Progenitor cell of endocrine pancreas (in vitro differentiated cells): ENCODE measurements around the gene VPREB3. TPM values are rescaled to one million over a fixed set of nuclear protein-coding genes. Genes with fewer than 3 reads are reported as not detected.
A peak's percentile ranks its signal among the peaks of the same experiment; 100 is the strongest.

ENCODE experiments used
- DNase-seq: peaks from one replicate; pipeline ENCODE4 v3.0.0; 2021; ENCODE audit warnings: low spot score; ENCODE audit not compliant: unreplicated experiment
- H3K27ac Mint-ChIP-seq: 2 replicates; pipeline ENCODE4 v1.8.0; 2021; ENCODE audit warnings: mild to moderate bottlenecking, moderate library complexity, mixed read lengths
- H3K27me3 Mint-ChIP-seq: 2 replicates; pipeline ENCODE4 v1.8.0; 2021; ENCODE audit warnings: mixed read lengths
- H3K36me3 Mint-ChIP-seq: 2 replicates; pipeline ENCODE4 v1.8.0; 2022; ENCODE audit warnings: mixed read lengths; ENCODE audit not compliant: insufficient read depth
- H3K4me1 Mint-ChIP-seq: 2 replicates; pipeline ENCODE4 v1.8.0; 2021; ENCODE audit warnings: low read depth, mixed read lengths
- H3K4me3 Mint-ChIP-seq: 2 replicates; pipeline ENCODE4 v1.8.0; 2021; ENCODE audit warnings: low read depth, mild to moderate bottlenecking, moderate library complexity, mixed read lengths
- H3K9me3 Mint-ChIP-seq: 2 replicates; pipeline ENCODE4 v1.8.0; 2021; ENCODE audit warnings: low read depth, mixed read lengths
- total RNA-seq: library from RNA; stranded (reverse); gene quantifications from 2 replicates; pipeline ENCODE4 v1.2.1, GENCODE V29; 2021
- TF ChIP-seq, protein P1 (sequence below): fragments of 200-600 bp; sonication (generic); IDR thresholded peaks from one replicate; pipeline ENCODE4 v1.5.0; 2021; ENCODE audit warnings: antibody characterized with exemption, mild to moderate bottlenecking; ENCODE audit not compliant: unreplicated experiment

Gene VPREB3
- total RNA-seq, 1 donor from 2014 or later = not detected

DNA sequence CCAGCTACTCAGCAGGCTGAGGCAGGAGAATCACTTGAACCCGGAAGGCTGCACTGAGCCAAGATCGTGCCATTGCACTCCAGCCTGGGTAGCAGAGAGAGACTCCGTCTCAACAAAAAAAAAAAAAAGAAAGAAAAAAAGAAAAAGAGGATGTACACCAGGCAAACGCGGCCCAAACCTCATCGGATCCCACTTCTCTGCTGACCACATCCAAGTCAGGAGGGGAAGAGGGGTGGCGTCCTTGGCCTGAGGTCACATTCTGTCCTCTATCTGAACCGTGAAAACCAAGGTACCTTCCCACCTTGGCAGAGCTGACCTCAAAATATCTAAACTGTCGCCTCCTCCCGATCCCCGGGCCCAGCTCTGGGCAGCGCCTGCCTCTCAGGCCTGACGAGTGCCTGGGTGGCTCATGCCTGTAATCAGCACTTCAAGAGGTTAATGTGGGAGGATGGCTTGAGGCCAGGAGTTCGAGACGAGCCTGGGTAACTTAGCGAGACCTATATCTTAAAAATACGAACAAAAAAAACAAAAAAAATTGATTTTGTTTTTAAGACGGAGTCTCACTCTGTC lies 38.3 kb downstream of the VPREB3 start:
- no peak for DNase-seq
- Mint-ChIP-seq H3K4me3 (peak overlapping the region; percentile 75), H3K4me1 (peaks cover 3% of the 10 kb centered on the region), H3K27ac (no peak overlapping the region), H3K9me3 (no peaks in the 10 kb centered on the region), H3K36me3 (peaks cover 12% of the 10 kb centered on the region), H3K27me3 (no peaks in the 10 kb centered on the region)
- TF ChIP-seq, protein P1, sequence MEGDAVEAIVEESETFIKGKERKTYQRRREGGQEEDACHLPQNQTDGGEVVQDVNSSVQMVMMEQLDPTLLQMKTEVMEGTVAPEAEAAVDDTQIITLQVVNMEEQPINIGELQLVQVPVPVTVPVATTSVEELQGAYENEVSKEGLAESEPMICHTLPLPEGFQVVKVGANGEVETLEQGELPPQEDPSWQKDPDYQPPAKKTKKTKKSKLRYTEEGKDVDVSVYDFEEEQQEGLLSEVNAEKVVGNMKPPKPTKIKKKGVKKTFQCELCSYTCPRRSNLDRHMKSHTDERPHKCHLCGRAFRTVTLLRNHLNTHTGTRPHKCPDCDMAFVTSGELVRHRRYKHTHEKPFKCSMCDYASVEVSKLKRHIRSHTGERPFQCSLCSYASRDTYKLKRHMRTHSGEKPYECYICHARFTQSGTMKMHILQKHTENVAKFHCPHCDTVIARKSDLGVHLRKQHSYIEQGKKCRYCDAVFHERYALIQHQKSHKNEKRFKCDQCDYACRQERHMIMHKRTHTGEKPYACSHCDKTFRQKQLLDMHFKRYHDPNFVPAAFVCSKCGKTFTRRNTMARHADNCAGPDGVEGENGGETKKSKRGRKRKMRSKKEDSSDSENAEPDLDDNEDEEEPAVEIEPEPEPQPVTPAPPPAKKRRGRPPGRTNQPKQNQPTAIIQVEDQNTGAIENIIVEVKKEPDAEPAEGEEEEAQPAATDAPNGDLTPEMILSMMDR = no peak

DNA sequence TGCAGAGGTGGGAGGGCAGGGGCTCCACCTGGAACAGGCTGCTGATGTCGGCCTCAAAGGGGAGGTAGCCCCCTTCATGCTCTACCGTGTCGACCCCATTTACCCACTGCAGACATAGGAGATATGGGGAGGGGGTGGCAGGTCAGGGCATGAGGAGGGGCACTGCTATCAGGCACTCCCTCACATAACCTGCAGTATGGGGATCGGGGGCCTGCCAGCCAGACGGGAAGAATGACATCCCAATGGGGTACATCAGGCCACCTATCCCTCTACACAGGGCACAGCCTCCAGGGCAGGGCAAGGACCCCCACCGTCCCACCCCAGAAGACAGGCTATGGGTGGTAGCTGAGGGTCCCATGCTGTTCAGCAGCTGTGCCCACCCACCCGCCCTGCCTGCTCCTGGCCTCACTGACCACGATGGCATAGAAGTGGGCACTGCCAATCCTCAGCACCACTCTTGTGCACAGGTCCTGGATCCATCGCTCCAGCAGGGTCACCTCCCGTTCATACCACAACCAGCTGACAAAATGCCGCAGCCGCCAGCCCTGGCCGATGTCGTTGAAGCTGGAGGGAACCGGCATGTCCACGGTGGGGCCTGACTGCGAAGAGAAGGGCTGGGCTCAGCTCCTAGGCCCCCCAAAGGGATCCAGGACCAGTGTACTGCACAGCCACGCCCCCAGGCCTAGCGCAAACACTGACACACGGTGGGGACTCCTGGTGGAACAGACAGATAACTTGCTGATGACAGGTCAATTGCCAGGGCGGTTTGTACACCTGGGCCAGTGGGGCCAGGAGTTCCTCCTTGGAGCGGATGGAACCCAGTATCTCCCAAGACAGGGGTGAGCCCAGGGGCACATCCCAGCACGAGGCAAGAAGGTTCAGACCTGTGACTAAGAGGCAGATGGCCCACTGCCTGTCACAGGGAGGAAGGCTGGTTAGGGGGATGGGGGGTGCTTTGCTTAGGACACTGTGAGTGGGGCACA lies 39.3 kb downstream of the VPREB3 start:
- H3K27me3 Mint-ChIP-seq = no peaks in the 10 kb centered on the region
- H3K4me1 Mint-ChIP-seq = peaks cover 3% of the 10 kb centered on the region
- TF ChIP-seq, protein P1 = no peak
- peak overlapping the region; percentile 75 for H3K4me3 Mint-ChIP-seq
- H3K36me3 Mint-ChIP-seq = peaks cover 21% of the 10 kb centered on the region
- no peak for DNase-seq
- H3K27ac Mint-ChIP-seq = peak overlapping the region; percentile 62
- no peaks in the 10 kb centered on the region for H3K9me3 Mint-ChIP-seq

DNA sequence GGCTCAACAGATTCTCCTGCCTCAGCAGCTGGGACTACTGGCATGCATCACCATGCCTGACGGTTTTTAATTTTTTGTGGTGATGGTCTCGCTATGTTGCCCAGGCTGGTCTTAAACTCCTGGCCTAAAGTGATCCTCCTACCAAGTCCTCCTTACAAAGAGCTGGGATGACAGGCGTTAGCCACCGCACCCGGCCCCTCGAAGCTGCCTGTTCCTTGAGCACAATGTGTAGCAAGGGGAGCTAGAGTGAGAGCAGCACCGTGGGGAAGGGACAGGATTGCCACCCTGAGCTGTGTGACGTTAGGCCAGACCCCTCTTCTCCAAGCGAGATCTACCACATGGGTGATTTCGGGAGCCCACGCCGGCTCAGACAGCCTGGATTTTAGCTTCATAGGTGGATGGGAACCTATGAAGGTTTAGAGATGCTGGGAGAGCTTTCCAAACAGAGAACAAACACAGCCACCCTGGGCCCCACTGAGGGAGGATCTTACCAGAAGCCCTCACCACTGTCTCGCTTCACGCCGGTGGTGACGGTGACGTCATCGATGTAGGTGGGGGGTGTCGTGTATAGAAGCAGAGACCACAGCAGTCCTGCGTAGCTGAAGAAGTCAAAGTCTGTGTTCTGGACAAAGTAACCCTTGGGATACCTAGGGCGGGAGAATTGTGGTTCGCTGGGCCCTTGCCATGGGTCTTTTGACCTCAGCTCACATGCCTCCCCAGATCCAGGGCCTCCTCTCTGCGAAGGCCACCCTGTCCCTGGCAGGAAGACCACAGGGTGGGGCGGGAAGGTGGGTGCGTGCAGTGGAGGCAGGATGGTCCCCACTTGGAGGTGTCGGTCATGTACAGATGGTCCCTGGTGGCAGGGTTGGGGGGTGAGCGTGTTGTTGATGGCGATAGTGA lies 40.3 kb downstream of the VPREB3 start:
- Mint-ChIP-seq H3K9me3 (no peaks in the 10 kb centered on the region), H3K4me1 (peaks cover 3% of the 10 kb centered on the region), H3K27ac (peak overlapping the region; percentile 21), H3K27me3 (no peaks in the 10 kb centered on the region), H3K4me3 (peak overlapping the region; percentile 45), H3K36me3 (peaks cover 27% of the 10 kb centered on the region)
- TF ChIP-seq, protein P1 = no peak
- DNase-seq = no peak

DNA sequence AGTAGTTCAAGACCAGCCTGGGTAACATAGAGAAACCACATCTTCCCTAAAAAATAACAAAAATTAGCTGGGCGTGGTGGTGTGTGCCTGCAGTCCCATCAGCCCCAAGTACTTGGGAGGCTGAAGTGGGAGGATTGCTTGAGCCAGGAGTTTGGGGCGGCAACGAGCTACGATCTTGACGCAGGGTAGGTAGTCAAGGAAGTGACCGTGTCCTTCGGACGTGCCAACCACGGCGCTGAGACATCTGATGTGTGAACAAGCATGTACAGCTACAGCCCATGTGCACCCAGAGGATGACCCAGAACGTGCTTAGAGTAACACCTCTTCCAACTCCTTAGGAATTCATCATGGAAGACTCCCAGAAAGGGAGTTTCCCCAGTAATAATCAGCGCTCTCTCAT lies 42.0 kb downstream of the VPREB3 start:
- H3K4me1 Mint-ChIP-seq = peaks cover 1% of the 10 kb centered on the region
- DNase-seq = no peak
- no peaks in the 10 kb centered on the region for H3K27me3 Mint-ChIP-seq
- TF ChIP-seq, protein P1 = no peak
- no peak overlapping the region for H3K27ac Mint-ChIP-seq
- H3K9me3 Mint-ChIP-seq = no peaks in the 10 kb centered on the region
- H3K36me3 Mint-ChIP-seq = peaks cover 38% of the 10 kb centered on the region
- no peak overlapping the region for H3K4me3 Mint-ChIP-seq

DNA sequence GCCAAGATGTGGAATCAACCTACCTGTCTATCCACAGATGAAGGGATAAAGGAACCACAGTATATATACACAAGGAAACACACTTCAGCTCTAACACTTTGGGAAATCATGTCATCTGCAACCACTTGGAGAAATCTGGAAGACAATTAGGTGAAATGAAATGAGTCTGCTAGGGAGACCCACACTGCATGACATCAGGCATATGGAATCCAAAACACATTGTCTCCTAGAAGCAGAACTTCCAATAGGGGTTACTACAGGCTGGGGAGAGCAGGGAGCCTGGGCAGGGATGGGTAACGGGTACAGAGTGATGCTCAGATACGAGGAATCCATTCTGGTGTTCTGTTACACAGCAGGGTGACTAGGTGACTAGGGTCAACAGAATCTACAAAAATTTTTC lies 45.1 kb downstream of the VPREB3 start:
- H3K27me3 Mint-ChIP-seq = no peaks in the 10 kb centered on the region
- H3K9me3 Mint-ChIP-seq = no peaks in the 10 kb centered on the region
- TF ChIP-seq, protein P1 = no peak
- peaks cover 54% of the 10 kb centered on the region for H3K36me3 Mint-ChIP-seq
- no peak overlapping the region for H3K4me3 Mint-ChIP-seq
- no peaks in the 10 kb centered on the region for H3K4me1 Mint-ChIP-seq
- no peak for DNase-seq
- H3K27ac Mint-ChIP-seq = no peak overlapping the region
